Measurements from ENCODE around the gene SYMPK. TPM values are rescaled to one million over a fixed set of nuclear protein-coding genes. Genes with fewer than 3 reads are reported as not detected.

SYMPK gene
- total and polyA plus RNA-seq, 4 donors, result 22.4 to 98.6 (median 50.9) TPM

- no peaks in the 10 kb centered on the region for H3K4me1 ChIP-seq (ENCODE audit: control insufficient read depth in 1 of 2, insufficient read depth in 2 of 2, low read length in 2 of 2)
- WGBS, 2 donors, result 3 to 5% methylated on average over 23 to 24 of the region's 24 CpGs
- intact Hi-C loops (cut with DNase I), result loop anchor here (5.0 kb wide), 3 partner anchors 35 to 75 kb away; partner anchors contain the start of genes FBXO46 (in 2 of the 2), MEIOSIN (in 2 of the 2), QPCTL (in 1 of the 2) and SNRPD2 (in 1 of the 2)
- no peaks in the 10 kb centered on the region for H3K9me3 ChIP-seq (ENCODE audit: control insufficient read depth, low read length)
- H3K4me3 ChIP-seq (ENCODE audit: low read length in 2 of 2), result peak overlapping the region; percentile 29 to 79
- DNase-seq (peak; percentile 68 to 85), ATAC-seq (ENCODE audit: low FRiP score) (no peak)
- H3K27ac ChIP-seq (ENCODE audit: low read depth in 1 of 2, low read length in 2 of 2), result peak overlapping the region; percentile 23 to 88
- H3K36me3 ChIP-seq (ENCODE audit: control insufficient read depth in 1 of 2, insufficient read depth in 2 of 2, low read length in 1 of 2), result no peaks in the 10 kb centered on the region
- no peaks in the 10 kb centered on the region for H3K27me3 ChIP-seq (ENCODE audit: control insufficient read depth in 1 of 2, insufficient read depth in 2 of 2, low read length in 1 of 2)
These were observed 96.0 kb downstream of the SYMPK start for GRCh38 chr19:45766869-45767346.

- 34 to 40% methylated on average over 13 to 17 of the region's 17 CpGs for WGBS, 2 donors
- DNase-seq (peak in 1 of 2 donors; percentile 56), ATAC-seq (ENCODE audit: low FRiP score) (no peak)
- Histone ChIP-seq H3K36me3 (ENCODE audit: control insufficient read depth in 1 of 2, insufficient read depth in 2 of 2, low read length in 1 of 2) (no peaks in the 10 kb centered on the region), H3K27me3 (ENCODE audit: control insufficient read depth in 1 of 2, insufficient read depth in 2 of 2, low read length in 1 of 2) (no peaks in the 10 kb centered on the region), H3K9me3 (ENCODE audit: control insufficient read depth, low read length) (no peaks in the 10 kb centered on the region), H3K27ac (ENCODE audit: low read depth in 1 of 2, low read length in 2 of 2) (peak overlapping the region; percentile 23 to 88), H3K4me1 (ENCODE audit: control insufficient read depth in 1 of 2, insufficient read depth in 2 of 2, low read length in 2 of 2) (no peaks in the 10 kb centered on the region), H3K4me3 (ENCODE audit: low read length in 2 of 2) (peak overlapping the region; percentile 29 to 79)
- intact Hi-C loops (cut with DNase I), result loop anchor here (5.0 kb wide), 3 partner anchors 34 to 74 kb away; partner anchors contain the start of genes FBXO46 (in 2 of the 2), MEIOSIN (in 2 of the 2), QPCTL (in 1 of the 2) and SNRPD2 (in 1 of the 2)
These were observed 96.6 kb downstream of the SYMPK start for GRCh38 chr19:45766296-45766868.

GRCh38 chr19:45765702-45766295 is 97.1 kb downstream of the SYMPK start:
- Histone ChIP-seq H3K36me3 (ENCODE audit: control insufficient read depth in 1 of 2, insufficient read depth in 2 of 2, low read length in 1 of 2) (no peaks in the 10 kb centered on the region), H3K27me3 (ENCODE audit: control insufficient read depth in 1 of 2, insufficient read depth in 2 of 2, low read length in 1 of 2) (no peaks in the 10 kb centered on the region), H3K27ac (ENCODE audit: low read depth in 1 of 2, low read length in 2 of 2) (peak overlapping the region; percentile 24 to 88), H3K9me3 (ENCODE audit: control insufficient read depth, low read length) (no peaks in the 10 kb centered on the region), H3K4me1 (ENCODE audit: control insufficient read depth in 1 of 2, insufficient read depth in 2 of 2, low read length in 2 of 2) (no peaks in the 10 kb centered on the region), H3K4me3 (ENCODE audit: low read length in 2 of 2) (no peak overlapping the region)
- intact Hi-C loops (cut with DNase I), result loop anchor here (5.0 kb wide), 3 partner anchors 33 to 73 kb away; partner anchors contain the start of genes FBXO46 (in 2 of the 2), MEIOSIN (in 2 of the 2), QPCTL (in 1 of the 2) and SNRPD2 (in 1 of the 2)
- ATAC-seq (ENCODE audit: low FRiP score) (no peak), DNase-seq (peak in 1 of 2 donors; percentile 58)
- WGBS, 2 donors, result 51 to 52% methylated on average over 21 to 23 of the region's 23 CpGs

Other genes starting within 250 kb of the SYMPK start
- 10 to 100 TPM; 42.4 to 52.9 TPM for gene EML2, start 223.8 kb downstream of the SYMPK start, total RNA-seq
- 10 to 100 TPM; 21.7 to 48.1 TPM for gene EML2, start 223.8 kb downstream of the SYMPK start, polyA plus RNA-seq
- 1 to 10 TPM in 1 of 2 donors, under 1 TPM in 1; 0.45 to 2.4 TPM for gene GIPR, start 194.9 kb downstream of the SYMPK start, total RNA-seq
- gene GIPR, start 194.9 kb downstream of the SYMPK start, polyA plus RNA-seq, result not detected
- gene SNRPD2, start 171.2 kb downstream of the SYMPK start, total RNA-seq, result 100 to 1,000 TPM; 203 to 206 TPM
- 100 to 1,000 TPM; 319 to 345 TPM for gene SNRPD2, start 171.2 kb downstream of the SYMPK start, polyA plus RNA-seq
- 1 to 10 TPM; 5.3 to 5.4 TPM for gene QPCTL, start 170.5 kb downstream of the SYMPK start, total RNA-seq
- 10 to 100 TPM in 1 of 2 donors, 1 to 10 TPM in 1; 1.9 to 11.1 TPM for gene QPCTL, start 170.5 kb downstream of the SYMPK start, polyA plus RNA-seq
- 10 to 100 TPM; 12.7 to 15.5 TPM for gene FBXO46, start 132.3 kb downstream of the SYMPK start, total RNA-seq
- 1 to 10 TPM; 1.9 to 5.1 TPM for gene FBXO46, start 132.3 kb downstream of the SYMPK start, polyA plus RNA-seq
- gene MEIOSIN, start 129.7 kb downstream of the SYMPK start, total RNA-seq, result not detected
- not detected for gene MEIOSIN, start 129.7 kb downstream of the SYMPK start, polyA plus RNA-seq
- gene SIX5, start 93.9 kb downstream of the SYMPK start, total RNA-seq, result 10 to 100 TPM; 17.8 to 27.3 TPM
- gene SIX5, start 93.9 kb downstream of the SYMPK start, polyA plus RNA-seq, result 10 to 100 TPM in 1 of 2 donors, 1 to 10 TPM in 1; 8.1 to 34.4 TPM
- 100 to 1,000 TPM; 155 to 215 TPM for gene DMPK, start 80.7 kb downstream of the SYMPK start, total RNA-seq
- gene DMPK, start 80.7 kb downstream of the SYMPK start, polyA plus RNA-seq, result 100 to 1,000 TPM; 139 to 408 TPM
- gene DMWD, start 70.3 kb downstream of the SYMPK start, total RNA-seq, result 10 to 100 TPM; 70.7 TPM
- gene DMWD, start 70.3 kb downstream of the SYMPK start, polyA plus RNA-seq, result 10 to 100 TPM; 20.9 to 62.2 TPM
- gene RSPH6A, start 47.8 kb downstream of the SYMPK start, total RNA-seq, result under 1 TPM; 0.15 to 0.23 TPM
- gene RSPH6A, start 47.8 kb downstream of the SYMPK start, polyA plus RNA-seq, result not detected
- under 1 TPM in 1 of 2 donors, not detected in 1; 0.23 TPM for gene FOXA3, start 1.2 kb upstream of the SYMPK start, total RNA-seq
- gene FOXA3, start 1.2 kb upstream of the SYMPK start, polyA plus RNA-seq, result 1 to 10 TPM in 1 of 2 donors, not detected in 1; 3.6 TPM
- 10 to 100 TPM; 15.6 to 17.7 TPM for gene IRF2BP1, start 23.0 kb upstream of the SYMPK start, total RNA-seq
- 10 to 100 TPM in 1 of 2 donors, 1 to 10 TPM in 1; 4.1 to 13.3 TPM for gene IRF2BP1, start 23.0 kb upstream of the SYMPK start, polyA plus RNA-seq
- 1 to 10 TPM; 5.6 to 7.3 TPM for gene MYPOP, start 39.5 kb upstream of the SYMPK start, total RNA-seq
- gene MYPOP, start 39.5 kb upstream of the SYMPK start, polyA plus RNA-seq, result 1 to 10 TPM; 4.9 to 8.3 TPM
- gene NANOS2, start 51.6 kb upstream of the SYMPK start, total RNA-seq, result not detected
- gene NANOS2, start 51.6 kb upstream of the SYMPK start, polyA plus RNA-seq, result not detected
- 10 to 100 TPM in 1 of 2 donors, 1 to 10 TPM in 1; 8.1 to 18.2 TPM for gene NOVA2, start 110.7 kb upstream of the SYMPK start, total RNA-seq
- under 1 TPM in 1 of 2 donors, not detected in 1; 0.13 TPM for gene NOVA2, start 110.7 kb upstream of the SYMPK start, polyA plus RNA-seq
- 10 to 100 TPM; 11.7 to 24.0 TPM for gene CCDC61, start 132.3 kb upstream of the SYMPK start, total RNA-seq
- gene CCDC61, start 132.3 kb upstream of the SYMPK start, polyA plus RNA-seq, result 10 to 100 TPM in 1 of 2 donors, under 1 TPM in 1; 0.50 to 19.4 TPM
- 1 to 10 TPM in 1 of 2 donors, not detected in 1; 1.4 TPM for gene PGLYRP1, start 159.9 kb upstream of the SYMPK start, total RNA-seq
- 1 to 10 TPM in 1 of 2 donors, not detected in 1; 1.9 TPM for gene PGLYRP1, start 159.9 kb upstream of the SYMPK start, polyA plus RNA-seq
- gene IGFL4, start 177.9 kb upstream of the SYMPK start, total RNA-seq, result not detected
- gene IGFL4, start 177.9 kb upstream of the SYMPK start, polyA plus RNA-seq, result not detected